MM.1S (cell line): ENCODE data around the gene GPR179.

Experiments
- EZH2 ChIP-seq: fragments of 300-600 bp; sonication (generic); optimal IDR thresholded peaks from 2 replicates; pipeline ENCODE3; 2017; ENCODE audit warnings: low read depth, mild to moderate bottlenecking, antibody characterized with exemption, low read length, mixed read lengths
- EZH2phosphoT487 ChIP-seq: fragments of 300-600 bp; sonication (generic); IDR thresholded peaks from 2 replicates; pipeline ENCODE4 v1.6.1; 2018; ENCODE audit warnings: antibody characterized with exemption, low read length
- TF ChIP-seq, protein P1 (sequence below): fragments of 300-600 bp; sonication (generic); IDR thresholded peaks from 2 replicates; pipeline ENCODE4 v1.5.1; 2016; ENCODE audit warnings: antibody characterized with exemption, low read length, mixed read lengths

DNA sequence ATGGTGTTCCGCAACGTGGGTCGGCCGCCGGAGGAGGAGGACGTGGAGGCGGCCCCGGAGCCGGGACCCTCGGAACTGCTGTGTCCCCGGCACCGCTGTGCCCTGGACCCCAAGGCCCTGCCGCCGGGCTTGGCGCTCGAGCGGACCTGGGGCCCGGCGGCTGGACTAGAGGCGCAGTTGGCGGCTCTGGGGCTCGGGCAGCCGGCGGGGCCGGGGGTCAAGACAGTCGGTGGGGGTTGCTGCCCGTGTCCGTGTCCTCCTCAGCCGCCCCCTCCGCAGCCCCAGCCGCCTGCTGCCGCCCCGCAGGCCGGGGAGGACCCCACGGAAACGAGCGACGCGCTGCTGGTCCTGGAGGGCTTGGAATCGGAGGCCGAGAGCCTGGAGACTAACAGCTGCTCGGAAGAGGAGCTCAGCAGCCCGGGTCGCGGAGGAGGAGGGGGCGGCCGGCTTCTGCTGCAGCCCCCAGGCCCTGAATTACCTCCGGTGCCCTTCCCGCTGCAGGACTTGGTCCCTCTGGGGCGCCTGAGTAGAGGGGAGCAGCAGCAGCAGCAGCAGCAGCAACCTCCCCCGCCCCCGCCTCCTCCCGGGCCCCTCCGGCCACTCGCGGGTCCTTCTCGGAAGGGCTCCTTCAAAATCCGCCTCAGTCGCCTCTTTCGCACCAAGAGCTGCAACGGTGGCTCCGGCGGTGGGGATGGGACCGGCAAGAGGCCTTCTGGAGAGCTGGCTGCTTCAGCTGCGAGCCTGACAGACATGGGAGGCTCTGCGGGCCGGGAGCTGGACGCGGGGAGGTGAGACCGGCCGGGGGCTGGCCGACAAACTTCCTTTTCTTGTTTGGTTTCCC, 8.7 kb upstream of the GPR179 start:
- TF ChIP-seq EZH2 (no peak), EZH2phosphoT487 (no peak)
- TF ChIP-seq, protein P1, sequence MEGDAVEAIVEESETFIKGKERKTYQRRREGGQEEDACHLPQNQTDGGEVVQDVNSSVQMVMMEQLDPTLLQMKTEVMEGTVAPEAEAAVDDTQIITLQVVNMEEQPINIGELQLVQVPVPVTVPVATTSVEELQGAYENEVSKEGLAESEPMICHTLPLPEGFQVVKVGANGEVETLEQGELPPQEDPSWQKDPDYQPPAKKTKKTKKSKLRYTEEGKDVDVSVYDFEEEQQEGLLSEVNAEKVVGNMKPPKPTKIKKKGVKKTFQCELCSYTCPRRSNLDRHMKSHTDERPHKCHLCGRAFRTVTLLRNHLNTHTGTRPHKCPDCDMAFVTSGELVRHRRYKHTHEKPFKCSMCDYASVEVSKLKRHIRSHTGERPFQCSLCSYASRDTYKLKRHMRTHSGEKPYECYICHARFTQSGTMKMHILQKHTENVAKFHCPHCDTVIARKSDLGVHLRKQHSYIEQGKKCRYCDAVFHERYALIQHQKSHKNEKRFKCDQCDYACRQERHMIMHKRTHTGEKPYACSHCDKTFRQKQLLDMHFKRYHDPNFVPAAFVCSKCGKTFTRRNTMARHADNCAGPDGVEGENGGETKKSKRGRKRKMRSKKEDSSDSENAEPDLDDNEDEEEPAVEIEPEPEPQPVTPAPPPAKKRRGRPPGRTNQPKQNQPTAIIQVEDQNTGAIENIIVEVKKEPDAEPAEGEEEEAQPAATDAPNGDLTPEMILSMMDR, result no peak
